HG02588 (cell line): Measurements from ENCODE around the gene TAS1R1.
"Not testable (repeated sequence)": the region's sequence is repeated elsewhere in the genome, so short reads cannot be mapped to it uniquely, and the experiment has no call there.

Source experiments
- ATAC-seq: cut with Tn5 transposase; IDR thresholded peaks from one replicate; pipeline ENCODE4 v1.9.1; 2021; ENCODE audit warnings: mild to moderate bottlenecking, moderate library complexity; ENCODE audit not compliant: unreplicated experiment

Gene TAS1R1

DNA sequence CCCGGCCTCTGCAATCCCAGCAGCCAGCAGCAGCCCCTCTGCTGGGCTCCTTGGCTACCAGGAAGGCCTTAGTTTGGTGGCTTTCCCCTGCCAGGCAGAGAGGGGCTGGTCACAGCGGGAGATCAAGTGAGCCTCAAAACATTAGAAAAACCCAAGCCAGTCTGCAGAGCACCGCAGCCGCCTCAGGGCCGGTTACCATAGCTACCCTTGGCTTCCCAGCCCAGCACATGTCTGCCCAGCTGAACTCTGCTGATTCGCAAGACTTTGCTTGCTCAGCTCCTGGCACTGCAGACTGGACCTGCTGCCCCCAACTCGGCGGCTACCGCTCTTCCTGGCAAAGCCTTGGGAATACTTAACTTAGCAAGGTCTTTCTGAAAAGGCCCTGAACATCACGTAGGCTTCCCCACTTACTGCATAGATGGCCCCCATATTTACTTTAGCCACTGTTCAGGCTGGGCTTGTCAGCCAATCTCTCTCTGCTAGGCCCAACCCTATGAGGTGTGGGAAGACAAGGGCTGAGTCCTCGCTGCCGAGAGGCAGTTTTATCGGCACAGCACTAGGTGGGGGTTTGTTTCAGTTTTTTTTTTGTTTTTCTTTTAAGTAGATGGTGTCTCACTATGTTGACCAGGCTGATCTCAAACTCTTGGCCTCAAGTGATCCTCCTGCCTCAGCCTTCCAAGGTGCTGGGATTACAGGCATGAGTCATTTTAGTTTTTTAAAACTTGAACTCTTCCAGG lies 35.0 kb upstream of the TAS1R1 start:
- ATAC-seq: no peak

DNA sequence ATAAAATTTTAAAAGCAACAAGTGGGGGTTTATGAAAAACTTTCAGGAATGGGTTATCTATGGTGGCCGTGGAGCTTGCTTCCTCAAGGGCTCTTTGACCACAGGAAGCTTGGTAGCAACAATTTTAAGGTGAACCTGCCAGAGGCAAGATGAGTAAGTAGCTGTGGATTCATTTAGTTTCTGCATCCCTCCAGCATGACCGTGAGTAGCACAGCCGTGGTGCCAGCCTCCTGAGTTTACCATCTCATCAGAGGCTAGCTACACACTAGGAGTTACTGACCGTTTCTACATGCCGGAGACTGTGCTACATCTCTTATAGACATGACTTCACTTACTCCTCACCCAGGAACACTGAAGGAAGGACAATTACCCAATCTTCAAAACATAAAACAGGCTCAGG lies 33.6 kb upstream of the TAS1R1 start:
- ATAC-seq: no peak

DNA sequence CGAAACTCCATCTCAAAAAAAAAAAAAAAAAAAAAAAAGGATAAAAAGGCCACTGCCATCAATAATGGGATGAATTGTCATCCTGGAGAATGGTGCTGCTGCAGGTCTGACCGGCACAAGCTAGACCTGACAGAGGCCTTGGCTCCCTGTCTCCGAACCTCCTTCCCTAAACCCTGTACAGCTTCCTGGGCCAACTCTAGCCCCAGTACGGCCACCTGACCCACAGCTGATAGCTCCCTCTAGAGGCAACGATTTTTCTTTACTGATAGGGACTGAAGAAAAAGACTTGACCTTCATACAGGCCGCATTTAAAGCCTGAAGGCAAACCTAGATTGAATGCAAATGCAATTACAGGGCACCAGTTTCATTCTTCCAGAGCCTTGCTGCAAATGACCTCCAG lies 31.5 kb upstream of the TAS1R1 start:
- no peak for ATAC-seq

DNA sequence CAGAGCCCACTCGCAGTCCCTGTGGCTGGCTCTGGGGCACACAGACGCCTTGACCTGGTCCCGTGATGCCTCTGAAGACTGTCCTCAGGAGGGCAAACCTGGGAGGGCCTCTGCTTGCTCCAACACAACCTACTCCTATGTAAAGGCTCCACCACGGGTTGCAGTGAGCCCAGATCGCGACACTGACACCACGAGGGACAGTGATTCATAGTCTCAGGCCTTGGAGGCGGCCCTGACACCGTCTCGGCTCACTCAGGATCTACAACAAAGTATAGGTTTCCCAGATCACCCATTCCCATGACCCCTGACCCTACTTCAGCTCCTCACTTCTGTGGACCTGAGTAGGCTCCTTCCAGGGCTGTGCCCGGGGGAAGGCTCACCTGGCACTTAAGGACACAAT lies 28.8 kb upstream of the TAS1R1 start:
- ATAC-seq: no peak

DNA sequence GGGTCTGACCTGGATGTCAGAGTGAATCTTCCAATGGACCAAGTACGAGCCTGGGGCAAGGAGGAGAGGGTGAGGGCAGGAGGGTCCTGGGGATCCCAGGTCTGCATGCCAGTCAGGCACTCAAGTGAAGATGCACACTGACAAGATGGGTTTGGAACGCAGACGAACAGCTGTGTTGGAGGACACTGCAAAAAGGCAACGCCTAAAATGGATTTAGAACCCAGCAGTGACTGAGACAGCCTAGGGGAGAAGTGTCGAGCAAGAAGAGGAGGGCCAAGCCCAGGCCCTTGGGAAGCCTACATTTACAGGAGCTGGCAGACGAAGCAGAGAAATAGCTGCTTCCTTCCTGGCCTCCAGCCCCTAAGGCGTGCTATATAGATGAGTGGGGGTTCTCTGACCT lies 26.6 kb upstream of the TAS1R1 start:
- no peak for ATAC-seq

DNA sequence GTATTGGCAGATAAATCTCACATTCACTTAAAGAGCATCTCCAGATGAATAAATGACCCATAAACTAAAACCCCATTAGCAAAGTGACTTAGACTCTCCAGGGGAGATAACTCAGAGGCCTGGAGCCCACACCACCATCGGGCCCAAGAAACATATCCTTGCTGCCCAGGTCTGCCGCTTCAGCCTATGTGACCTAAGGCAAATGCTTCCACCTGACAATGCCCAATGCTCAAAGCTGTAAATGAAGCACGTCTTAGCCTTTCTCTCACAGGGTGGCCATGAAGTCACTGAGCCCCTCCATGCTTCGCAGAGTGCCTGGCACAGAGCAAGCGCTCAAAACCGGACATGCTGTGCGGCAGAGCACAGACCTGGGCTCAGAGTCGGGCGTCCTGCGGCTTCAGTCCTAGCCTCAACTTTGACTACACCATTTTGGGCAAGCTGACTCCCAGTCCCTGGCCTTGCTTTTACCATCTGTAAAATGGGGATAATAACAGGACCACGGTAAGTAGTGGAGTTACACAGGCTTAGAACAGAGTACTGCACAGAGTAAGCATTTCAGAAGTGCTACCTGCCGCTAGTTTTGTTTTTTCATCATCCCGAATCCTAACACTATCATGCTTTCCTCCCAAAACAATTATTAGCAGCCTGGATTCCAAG lies 24.5 kb upstream of the TAS1R1 start:
- ATAC-seq: no peak

DNA sequence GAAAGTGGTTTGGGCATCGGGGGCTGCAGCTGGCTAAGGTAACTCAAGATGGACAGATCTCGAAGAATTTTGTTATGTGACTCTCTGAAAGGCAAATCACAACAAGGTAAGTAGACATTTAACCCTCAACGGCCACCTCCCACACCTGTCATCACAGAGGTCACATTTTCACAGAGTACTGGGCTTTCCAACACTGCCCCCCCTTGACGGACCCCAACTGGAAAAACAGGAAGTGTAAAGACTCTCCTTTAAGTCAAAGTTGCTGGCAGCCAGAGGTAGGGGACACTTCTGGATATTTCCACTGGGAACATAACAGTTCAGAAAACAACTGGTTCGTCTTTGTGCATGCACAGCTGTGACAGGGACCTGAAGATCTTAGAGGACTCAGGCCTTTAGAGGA lies 23.1 kb upstream of the TAS1R1 start:
- no peak for ATAC-seq

DNA sequence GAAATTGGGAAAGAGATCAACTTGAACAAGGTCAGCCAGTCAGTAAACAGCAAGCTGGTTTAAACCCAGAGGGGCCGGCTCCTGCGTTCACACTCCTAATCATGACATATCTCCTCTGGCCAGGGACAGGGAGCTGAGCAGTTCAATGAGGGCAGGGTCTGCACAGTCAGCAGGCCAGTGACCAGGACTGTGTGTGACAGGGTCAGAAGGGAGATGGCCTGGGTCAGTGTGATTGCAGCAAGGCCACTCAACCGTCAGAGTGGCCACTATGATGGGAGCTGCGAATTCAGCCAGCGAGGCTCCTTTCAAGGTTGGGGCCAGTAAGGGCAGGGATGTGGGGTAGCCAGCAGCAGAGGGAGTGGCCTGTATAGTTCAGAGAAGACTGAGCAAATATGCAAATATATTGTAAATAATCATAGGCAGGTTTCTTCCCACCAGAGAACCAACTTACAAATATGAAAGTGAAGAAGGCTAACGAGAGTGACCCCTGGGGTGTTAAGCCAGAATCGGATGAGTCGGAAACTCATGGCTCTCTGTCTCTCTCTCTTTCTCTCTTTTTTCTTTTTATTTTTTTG lies 20.8 kb upstream of the TAS1R1 start:
- ATAC-seq: no peak

DNA sequence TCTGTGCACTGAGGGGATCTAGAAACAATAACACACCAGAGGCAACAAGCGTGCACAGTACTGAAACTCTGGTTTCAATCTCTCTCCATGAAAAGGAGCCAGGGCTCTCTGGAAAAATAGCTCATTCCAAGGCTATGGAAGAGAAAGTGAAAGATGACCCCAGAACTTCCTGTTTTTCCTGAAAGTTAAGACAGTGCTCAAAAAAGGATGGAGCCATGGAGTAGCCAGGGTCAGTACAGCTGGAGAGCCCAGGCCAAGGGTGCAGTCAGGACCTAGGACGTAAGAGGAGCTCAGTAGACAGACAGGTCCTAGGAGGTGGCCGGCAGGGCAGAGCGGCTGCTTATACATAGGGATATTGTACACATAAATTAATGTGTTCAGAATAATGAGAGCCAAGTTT lies 19.9 kb upstream of the TAS1R1 start:
- ATAC-seq: no peak

DNA sequence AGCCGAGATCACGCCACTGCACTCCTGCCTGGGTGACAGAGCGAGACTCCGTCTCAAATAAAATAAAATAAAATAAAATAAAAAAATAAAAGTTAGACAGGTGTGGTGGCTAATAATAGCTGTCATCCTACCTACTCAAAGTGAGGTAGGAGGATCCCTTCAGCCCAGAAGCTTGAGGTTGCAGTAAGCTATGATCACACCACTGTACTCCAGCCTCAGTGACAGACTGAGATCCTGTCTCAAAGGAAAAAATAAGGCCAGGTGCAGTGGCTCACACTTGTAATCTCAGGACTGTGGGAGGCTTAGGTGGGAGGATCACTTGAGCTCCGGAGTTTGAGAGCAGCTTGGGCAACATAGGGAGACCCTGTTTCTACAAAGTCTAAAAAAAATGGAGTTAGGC lies 18.8 kb upstream of the TAS1R1 start:
- no peak for ATAC-seq

DNA sequence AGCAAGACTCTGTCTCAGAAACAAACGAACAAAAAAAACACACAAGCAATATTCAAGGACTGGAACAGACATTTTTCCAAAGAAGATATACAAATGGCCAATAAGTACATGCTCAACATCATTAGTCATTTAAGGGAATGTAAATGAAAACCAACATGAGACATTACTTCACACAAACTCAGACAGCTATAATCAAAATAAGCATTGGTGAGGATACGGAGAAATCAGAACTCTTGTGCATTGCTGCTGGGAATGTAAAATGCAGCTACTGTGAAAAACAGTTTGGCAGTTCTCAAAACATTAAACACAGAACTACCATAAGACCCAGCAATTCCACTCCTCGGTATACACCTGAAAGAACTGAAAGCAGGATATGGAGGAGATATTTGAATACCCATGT lies 16.2 kb upstream of the TAS1R1 start:
- no peak for ATAC-seq

DNA sequence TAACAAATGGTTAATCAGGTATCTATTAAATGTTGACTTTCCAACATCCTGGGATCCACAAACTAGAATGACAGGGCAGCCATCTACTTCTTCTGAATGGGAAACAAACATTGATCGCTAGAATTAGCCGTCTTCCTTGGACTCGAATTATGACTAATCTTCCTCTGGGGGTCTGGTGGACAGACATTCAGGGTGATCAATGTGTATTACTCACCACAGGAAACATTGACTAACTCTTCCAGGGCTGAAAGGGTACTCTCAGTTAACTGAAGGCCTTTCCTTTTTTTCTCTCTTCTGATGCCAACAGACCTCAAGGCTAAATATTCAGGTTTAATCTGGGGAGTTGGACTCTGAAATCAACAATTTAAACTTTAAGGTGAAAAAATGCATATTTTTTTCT lies 10.3 kb upstream of the TAS1R1 start:
- ATAC-seq: no peak

DNA sequence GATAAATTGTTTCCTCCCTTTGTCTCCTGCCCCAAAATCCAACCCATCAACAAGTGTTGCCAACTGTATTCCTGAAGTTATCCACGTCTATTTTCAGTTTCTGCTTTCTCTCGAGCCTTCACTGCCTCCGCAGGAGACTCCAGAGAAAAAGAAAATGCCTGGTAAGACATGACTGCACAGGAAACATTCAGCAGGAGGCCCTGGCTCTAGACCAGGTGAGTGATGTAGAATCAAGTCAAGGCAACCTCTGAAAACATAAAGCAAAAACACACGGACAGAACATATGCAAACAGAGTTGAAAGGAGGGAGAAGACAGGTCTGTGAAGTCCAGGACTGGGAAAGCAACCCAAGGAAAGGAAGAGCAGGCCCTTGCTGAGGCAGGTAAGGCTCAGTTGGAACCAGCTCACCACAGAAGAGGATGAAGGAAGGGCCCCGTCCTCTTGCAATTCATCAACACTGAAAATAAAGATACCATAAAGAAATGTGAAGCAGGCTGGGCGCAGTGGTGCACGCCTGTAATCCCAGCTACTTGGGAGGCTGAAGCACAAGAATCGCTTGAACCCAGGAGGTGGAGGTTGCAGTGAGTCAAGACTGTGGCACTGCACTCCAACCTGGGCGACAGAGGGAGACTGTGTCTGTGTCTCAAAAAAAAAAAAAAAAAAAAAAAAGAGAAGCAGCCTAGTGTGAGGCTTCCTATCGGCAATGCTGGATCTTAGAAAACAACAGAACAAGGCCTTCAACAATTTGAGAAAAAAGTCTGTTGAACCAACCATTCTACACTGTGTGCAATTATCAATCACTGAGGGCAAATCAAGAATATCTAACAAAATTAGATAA lies 9.6 kb upstream of the TAS1R1 start:
- no peak for ATAC-seq

DNA sequence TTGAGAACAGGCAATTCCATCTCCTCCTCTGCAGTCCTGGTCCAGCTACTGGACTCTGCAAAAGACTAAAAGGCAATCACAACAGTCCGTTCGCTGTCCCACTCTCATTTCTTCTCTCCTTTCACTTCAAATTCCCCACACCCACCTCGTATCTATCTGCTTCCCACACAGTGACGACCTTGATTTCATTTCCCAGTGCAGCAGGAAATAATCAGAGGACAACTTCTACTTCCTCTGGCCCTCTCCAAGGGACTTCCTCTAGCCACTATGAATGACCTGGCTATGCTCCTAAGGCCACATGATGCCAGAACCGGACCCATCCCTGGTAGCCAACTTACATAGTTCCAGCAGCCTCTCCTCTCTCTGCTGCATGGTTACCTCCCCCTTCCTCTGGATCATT lies 8.8 kb upstream of the TAS1R1 start:
- ATAC-seq: no peak

DNA sequence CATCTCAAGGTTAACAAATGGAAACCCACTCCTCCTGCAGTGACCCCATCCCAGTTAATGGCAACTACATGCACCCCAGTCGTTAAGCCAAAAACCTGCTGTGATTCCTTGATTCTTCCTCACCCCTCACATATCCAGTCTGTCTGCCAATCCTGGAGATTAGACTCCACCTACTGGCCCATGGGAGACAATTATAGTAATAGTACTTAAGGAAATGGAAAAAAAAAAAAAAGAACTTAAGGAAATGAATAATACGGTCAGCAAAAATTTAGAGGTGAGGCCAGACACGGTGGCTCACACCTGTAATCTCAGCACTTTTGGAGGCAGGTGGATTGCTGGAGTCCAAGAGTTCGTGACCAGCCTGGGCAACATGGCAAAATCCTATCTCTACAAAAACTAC lies 7.8 kb upstream of the TAS1R1 start:
- ATAC-seq: no peak

DNA sequence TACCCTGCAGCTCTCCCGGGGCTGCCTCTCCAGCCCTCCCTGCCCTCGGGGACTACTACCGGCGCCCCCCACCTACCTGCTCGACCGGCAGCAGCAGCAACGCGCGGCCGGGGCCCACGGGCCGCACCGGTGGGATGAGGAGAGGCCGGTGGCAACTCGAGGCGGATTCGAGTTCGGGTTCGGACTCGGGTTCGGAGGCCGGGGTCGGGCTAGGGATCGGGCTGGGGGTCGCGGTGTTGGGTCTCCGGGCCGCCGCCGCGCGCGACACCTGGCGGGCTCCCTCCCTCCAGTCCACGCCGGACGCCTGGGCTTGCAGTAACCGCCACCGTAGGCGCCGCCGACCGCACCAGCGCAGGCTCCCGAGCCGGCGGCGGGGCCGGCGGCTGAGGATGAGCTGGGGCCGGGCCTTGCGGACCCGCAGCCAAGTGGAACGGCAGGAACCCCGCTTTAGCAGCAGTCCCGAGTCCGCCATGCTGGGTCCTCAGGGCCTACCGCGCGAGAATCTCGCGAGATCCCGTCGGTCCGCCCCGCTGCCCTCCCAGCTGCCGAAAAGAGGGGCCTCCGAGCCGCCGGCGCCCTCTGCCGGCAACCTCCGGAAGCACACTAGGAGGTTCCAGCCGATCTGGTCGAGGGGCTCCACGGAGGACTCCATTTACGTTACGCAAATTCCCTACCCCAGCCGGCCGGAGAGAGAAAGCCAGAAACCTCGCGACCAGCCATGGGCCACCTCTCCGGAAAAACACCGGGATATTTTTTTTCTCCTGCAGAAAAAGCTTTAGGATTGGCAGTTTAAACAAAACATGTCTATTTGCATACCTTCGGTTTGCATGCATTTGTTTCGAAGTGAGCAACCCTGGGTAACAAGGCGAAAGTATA lies 838 bp upstream of the TAS1R1 start, which contains the start of gene NOL9:
Gene NOL9, minus strand, starts transcription at position 483 of the 876 bp plus-strand sequence. Its CDS starts 11 bp downstream, at position 472.
- peak; percentile 82 for ATAC-seq

DNA sequence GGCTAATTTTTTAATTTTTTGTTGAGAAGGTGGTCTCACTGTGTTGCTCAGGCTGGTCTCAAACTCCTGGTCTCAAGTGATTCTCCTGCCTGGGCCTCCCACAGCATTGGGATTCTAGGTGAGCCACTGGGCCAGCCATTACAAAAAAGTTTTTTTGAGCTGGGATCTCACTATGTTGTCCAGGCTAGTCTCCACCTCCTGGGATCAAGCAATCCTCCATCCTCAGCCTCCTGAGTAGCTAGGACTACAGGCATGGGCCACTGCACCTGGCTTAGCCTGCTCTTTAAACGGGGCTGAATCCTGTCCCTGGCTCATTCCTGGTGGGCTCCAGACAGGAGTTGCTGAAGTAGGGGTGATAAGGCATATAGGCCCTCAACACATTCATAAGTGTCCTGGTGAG lies 2.5 kb downstream of the TAS1R1 start:
- no peak for ATAC-seq

DNA sequence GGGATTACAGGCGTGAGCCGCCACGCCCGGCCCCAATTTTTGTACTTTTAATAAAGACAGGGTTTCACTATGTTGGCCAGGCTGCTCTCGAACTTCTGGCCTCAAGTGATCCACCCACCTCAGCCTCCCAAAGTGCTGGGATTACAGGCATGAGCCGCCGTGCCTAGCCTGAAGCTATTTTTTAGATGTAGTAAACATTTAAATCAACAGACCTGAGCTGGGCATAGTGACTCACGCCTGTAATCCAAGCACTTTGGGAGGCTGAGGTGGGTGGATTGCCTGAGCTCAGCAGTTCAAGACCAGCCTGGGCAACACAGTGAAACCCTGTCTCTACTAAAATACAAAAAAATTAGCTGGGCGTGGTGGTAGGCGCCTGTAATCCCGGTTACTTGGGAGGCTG lies 4.1 kb downstream of the TAS1R1 start:
- ATAC-seq: not testable (repeated sequence)

DNA sequence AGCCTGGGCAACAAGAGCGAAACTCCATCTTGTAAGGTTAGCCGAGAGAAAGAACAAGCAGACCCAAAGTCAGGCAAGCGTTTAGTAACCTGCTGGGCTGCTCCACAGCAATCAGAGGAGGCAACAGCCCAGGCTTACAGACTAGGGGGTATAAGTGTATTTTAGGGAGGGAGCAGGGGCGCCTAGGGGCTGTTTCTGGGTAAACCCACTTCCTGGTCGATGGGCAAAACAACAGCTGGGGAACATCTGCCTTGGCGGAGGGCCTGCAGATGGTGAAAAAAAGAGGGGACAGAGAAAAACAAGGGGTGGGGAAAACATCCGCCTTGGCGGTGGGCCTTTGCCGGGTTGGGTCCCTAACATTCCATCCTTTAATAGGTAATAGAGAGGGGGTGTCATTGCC lies 5.2 kb downstream of the TAS1R1 start:
- no peak for ATAC-seq

DNA sequence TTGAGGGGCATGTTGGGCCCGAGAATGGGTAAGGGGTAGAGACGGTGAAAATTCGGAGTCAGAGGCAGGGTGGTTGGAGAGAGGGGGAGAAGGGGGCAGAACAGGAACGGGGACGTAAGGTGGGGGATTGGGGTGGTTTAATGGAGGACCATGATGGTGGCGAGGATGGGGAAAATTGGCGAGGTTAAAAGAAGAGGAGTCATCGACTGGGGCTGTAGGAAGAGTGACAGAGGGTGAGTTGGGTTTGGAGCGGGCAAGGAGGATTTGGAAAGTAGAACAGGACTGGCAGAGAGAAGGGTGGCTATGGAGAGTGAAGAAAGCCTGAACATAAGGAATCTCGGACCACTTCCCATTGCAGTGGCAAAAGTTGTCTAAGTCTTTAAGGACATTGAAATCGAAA lies 13.9 kb downstream of the TAS1R1 start:
- no peak for ATAC-seq

DNA sequence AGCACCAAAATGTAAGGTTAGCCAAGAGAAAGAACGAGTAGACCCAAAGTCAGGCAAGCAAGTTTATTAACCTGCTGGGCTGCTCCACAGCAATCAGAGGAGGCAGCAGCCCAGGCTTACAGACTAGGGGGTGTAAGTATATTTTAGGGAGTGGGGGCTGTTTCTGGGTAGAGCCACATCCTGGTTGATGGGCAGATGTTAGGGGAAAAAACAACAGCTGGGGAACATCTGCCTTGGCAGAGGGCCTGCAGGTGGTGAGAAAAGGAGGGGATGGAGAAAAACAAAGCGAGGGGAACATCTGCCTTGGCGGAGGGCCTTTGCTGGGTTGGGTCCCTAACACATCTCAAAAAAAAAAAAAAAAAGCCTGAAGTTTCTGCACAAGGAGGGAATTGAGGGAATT lies 15.0 kb downstream of the TAS1R1 start:
- ATAC-seq: no peak
